Measurements from ENCODE around the gene DPYSL4. TPM values are rescaled to one million over a fixed set of nuclear protein-coding genes. Genes with fewer than 3 reads are reported as not detected.

Gene DPYSL4
- total and polyA plus RNA-seq, 2 of the 13 experiments (the other 11 are each of a cell fraction or from before 2014, with no cell fraction given): 0.84 to 1.2 TPM

DNA sequence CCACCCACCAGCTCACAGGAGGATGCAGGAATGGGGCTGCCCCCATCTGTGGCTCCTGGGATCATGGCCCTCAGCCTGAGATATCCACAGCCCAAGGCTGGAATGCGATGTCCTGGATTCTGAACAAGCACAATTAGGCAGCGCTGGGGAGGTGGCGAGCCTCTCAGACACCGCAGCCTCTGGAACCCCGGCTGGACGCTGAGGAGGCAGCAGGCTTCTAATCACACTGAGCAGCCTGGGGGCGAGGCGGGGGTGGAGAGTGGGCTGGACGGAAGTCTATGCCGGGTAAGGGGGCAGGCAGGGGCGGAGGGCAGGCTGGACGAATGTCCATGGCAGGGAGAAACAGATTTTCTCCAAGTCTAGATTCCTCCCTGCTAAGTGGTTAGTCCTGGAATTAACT lies 56.4 kb downstream of the DPYSL4 start (continued):
- TF ChIP-seq, protein P1, sequence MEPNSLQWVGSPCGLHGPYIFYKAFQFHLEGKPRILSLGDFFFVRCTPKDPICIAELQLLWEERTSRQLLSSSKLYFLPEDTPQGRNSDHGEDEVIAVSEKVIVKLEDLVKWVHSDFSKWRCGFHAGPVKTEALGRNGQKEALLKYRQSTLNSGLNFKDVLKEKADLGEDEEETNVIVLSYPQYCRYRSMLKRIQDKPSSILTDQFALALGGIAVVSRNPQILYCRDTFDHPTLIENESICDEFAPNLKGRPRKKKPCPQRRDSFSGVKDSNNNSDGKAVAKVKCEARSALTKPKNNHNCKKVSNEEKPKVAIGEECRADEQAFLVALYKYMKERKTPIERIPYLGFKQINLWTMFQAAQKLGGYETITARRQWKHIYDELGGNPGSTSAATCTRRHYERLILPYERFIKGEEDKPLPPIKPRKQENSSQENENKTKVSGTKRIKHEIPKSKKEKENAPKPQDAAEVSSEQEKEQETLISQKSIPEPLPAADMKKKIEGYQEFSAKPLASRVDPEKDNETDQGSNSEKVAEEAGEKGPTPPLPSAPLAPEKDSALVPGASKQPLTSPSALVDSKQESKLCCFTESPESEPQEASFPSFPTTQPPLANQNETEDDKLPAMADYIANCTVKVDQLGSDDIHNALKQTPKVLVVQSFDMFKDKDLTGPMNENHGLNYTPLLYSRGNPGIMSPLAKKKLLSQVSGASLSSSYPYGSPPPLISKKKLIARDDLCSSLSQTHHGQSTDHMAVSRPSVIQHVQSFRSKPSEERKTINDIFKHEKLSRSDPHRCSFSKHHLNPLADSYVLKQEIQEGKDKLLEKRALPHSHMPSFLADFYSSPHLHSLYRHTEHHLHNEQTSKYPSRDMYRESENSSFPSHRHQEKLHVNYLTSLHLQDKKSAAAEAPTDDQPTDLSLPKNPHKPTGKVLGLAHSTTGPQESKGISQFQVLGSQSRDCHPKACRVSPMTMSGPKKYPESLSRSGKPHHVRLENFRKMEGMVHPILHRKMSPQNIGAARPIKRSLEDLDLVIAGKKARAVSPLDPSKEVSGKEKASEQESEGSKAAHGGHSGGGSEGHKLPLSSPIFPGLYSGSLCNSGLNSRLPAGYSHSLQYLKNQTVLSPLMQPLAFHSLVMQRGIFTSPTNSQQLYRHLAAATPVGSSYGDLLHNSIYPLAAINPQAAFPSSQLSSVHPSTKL (CRISPR knock-in tag; IDR thresholded peaks at IDR 0.05): no peak
- TF ChIP-seq SMC3 (IDR thresholded peaks at IDR 0.05; ENCODE audit: low read length): no peak

DNA sequence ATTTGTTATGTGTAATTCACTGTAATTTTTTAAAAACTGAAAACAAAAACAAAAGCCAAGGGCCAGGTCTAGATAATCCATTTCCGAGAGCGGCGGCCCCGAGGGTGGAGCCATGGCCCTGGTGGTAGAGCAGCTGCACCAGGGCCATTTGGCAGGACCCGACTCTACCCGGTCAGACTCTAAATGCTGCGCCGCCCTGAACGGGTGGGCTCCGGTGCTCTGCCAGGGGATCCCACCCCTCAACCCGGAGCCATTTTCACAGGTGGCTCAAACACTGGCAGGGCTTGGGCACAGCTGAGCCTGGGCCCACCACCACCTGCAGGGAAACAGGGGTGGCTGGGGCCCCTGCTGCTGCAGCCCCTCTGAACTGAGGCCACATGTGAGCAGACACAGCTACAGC lies 56.9 kb downstream of the DPYSL4 start:
- Histone ChIP-seq H2AFZ (ENCODE audit: low read length) (no peak overlapping the region), H3K4me2 (ENCODE audit: low read depth, low read length) (no peak overlapping the region), H4K20me1 (ENCODE audit: insufficient read depth, low read length) (no peaks in the 10 kb centered on the region), H3K4me1 (ENCODE audit: insufficient read depth, low read length) (no peaks in the 10 kb centered on the region), H3K36me3 (replicated peaks in 1 of 2; ENCODE audit: control insufficient read depth in 1 of 2, insufficient read depth in 2 of 2, low read length in 2 of 2) (no peaks in the 10 kb centered on the region), H3K9ac (ENCODE audit: insufficient read depth, low read depth, low read length) (no peak overlapping the region), H3K27ac (ENCODE audit: extremely low read length, insufficient read depth, low read length) (no peak overlapping the region), H3K27me3 (ENCODE audit: control insufficient read depth in 1 of 2, insufficient read depth in 2 of 2, low read length in 2 of 2) (no peaks in the 10 kb centered on the region), H3K79me2 (ENCODE audit: insufficient read depth, low read length) (no peaks in the 10 kb centered on the region), H3K4me3 (replicated peaks in 1 of 3; ENCODE audit: insufficient read depth in 1 of 3, low read depth in 2 of 3, low read length in 3 of 3) (no peak overlapping the region), H3K9me3 (ENCODE audit: low read length) (no peaks in the 10 kb centered on the region)
- intact Hi-C loops (cut with micrococcal nuclease; ENCODE audit: unreplicated experiment) (no loop called here), in situ Hi-C loops (cut with HindIII; ENCODE audit: extremely low pct_ligation_motif_present, low pct_unique_long_range_greater_than_20kb) (no loop called here)
- ChIA-PET POLR2A (no interaction called here), CTCF (ENCODE audit: low intra/inter-chr PET ratio, low total read pairs) (no interaction called here)
- no peak for DNase-seq (ENCODE audit: low spot score)
- 92% methylated on average over 6 of the region's 11 CpGs for WGBS (ENCODE audit: low lambda C conversion rate)
- BruUV-seq (replicated peaks): no TSS peak
- no peak for FAIRE-seq
- ATAC-seq: no peak
- TF ChIP-seq MXD4 (CRISPR knock-in tag; IDR thresholded peaks at IDR 0.05): no peak
- TF ChIP-seq TCF7 (IDR thresholded peaks at IDR 0.05; ENCODE audit: low read depth): no peak
- no peak for TF ChIP-seq ZNF605 (CRISPR knock-in tag; IDR thresholded peaks at IDR 0.05)
- no peak for TF ChIP-seq NFATC3 (CRISPR knock-in tag; IDR thresholded peaks at IDR 0.05)
- no peak for TF ChIP-seq TSC22D2 (CRISPR knock-in tag; IDR thresholded peaks at IDR 0.05; ENCODE audit: borderline replicate concordance)
- TF ChIP-seq ZBTB8A (CRISPR knock-in tag; IDR thresholded peaks at IDR 0.05; ENCODE audit: borderline replicate concordance, low read depth): no peak
- TF ChIP-seq, protein P2, sequence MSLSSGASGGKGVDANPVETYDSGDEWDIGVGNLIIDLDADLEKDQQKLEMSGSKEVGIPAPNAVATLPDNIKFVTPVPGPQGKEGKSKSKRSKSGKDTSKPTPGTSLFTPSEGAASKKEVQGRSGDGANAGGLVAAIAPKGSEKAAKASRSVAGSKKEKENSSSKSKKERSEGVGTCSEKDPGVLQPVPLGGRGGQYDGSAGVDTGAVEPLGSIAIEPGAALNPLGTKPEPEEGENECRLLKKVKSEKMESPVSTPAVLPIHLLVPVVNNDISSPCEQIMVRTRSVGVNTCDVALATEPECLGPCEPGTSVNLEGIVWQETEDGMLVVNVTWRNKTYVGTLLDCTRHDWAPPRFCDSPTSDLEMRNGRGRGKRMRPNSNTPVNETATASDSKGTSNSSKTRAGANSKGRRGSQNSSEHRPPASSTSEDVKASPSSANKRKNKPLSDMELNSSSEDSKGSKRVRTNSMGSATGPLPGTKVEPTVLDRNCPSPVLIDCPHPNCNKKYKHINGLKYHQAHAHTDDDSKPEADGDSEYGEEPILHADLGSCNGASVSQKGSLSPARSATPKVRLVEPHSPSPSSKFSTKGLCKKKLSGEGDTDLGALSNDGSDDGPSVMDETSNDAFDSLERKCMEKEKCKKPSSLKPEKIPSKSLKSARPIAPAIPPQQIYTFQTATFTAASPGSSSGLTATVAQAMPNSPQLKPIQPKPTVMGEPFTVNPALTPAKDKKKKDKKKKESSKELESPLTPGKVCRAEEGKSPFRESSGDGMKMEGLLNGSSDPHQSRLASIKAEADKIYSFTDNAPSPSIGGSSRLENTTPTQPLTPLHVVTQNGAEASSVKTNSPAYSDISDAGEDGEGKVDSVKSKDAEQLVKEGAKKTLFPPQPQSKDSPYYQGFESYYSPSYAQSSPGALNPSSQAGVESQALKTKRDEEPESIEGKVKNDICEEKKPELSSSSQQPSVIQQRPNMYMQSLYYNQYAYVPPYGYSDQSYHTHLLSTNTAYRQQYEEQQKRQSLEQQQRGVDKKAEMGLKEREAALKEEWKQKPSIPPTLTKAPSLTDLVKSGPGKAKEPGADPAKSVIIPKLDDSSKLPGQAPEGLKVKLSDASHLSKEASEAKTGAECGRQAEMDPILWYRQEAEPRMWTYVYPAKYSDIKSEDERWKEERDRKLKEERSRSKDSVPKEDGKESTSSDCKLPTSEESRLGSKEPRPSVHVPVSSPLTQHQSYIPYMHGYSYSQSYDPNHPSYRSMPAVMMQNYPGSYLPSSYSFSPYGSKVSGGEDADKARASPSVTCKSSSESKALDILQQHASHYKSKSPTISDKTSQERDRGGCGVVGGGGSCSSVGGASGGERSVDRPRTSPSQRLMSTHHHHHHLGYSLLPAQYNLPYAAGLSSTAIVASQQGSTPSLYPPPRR (CRISPR knock-in tag; IDR thresholded peaks at IDR 0.05; ENCODE audit: borderline replicate concordance): no peak
- TF ChIP-seq, protein P3, sequence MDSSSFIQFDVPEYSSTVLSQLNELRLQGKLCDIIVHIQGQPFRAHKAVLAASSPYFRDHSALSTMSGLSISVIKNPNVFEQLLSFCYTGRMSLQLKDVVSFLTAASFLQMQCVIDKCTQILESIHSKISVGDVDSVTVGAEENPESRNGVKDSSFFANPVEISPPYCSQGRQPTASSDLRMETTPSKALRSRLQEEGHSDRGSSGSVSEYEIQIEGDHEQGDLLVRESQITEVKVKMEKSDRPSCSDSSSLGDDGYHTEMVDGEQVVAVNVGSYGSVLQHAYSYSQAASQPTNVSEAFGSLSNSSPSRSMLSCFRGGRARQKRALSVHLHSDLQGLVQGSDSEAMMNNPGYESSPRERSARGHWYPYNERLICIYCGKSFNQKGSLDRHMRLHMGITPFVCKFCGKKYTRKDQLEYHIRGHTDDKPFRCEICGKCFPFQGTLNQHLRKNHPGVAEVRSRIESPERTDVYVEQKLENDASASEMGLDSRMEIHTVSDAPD (CRISPR knock-in tag; IDR thresholded peaks at IDR 0.05): no peak
- TF ChIP-seq SAP130 (CRISPR knock-in tag; IDR thresholded peaks at IDR 0.05; ENCODE audit: low read depth): no peak
- TF ChIP-seq ZNF12 (CRISPR knock-in tag; IDR thresholded peaks at IDR 0.05): no peak
- TF ChIP-seq ARNT2 (CRISPR knock-in tag; IDR thresholded peaks at IDR 0.05; ENCODE audit: low read depth): no peak
- TF ChIP-seq ZNF674 (CRISPR knock-in tag; IDR thresholded peaks at IDR 0.05; ENCODE audit: low read depth): no peak
- no peak for TF ChIP-seq YEATS4 (CRISPR knock-in tag; IDR thresholded peaks at IDR 0.05; ENCODE audit: borderline replicate concordance)
